ENCODE measurements around the gene LONP1. TPM values are rescaled to one million over a fixed set of nuclear protein-coding genes. Genes with fewer than 3 reads are reported as not detected.
"Not testable (repeated sequence)": the region's sequence is repeated elsewhere in the genome, so short reads cannot be mapped to it uniquely, and the experiment has no call there.

LONP1 gene
- total RNA-seq, 5 donors from 2014 or later (not counting 1 experiment from before 2014, with no cell fraction given): 70.0 to 83.9 (median 81.8) TPM

DNA sequence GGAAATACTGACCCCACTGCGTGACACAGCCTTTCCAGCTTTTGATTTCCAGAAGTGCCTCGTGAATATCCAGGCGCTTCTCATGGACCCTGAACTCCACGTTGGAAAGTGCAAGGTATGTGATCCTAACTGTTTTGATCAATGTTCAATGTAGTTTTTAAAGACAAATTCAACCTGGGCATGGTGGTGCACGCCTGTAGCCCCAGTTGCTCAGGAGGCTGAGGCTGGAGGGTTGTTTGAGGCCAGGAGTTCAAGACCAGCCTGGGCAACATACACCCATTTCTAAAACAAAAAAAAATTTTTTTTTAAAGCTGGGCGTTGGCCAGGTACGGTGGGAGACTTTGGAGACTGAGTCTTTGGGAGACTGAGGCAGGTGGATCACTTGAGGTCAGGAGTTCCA, 31.8 kb upstream of the LONP1 start:
- WGBS (ENCODE audit: insufficient coverage): 85% methylated on average over 6 of the region's 7 CpGs
- no peak overlapping the region for H3K4me3 Mint-ChIP-seq
- no peaks in the 10 kb centered on the region for H3K36me3 ChIP-seq (ENCODE audit: control insufficient read depth in 2 of 2, extremely low read depth in 1 of 2, insufficient read depth in 1 of 2, low read length in 1 of 2)
- H3K36me3 Mint-ChIP-seq: no peaks in the 10 kb centered on the region
- DNase-seq (no peak), ATAC-seq (replicated peaks in 1 of 4) (no peak)
- no peak overlapping the region for H3K4me3 ChIP-seq (ENCODE audit: control insufficient read depth in 1 of 2, extremely low read depth in 1 of 2, low read length in 1 of 2)
- no peak overlapping the region for H3K27ac ChIP-seq (ENCODE audit: low read length)
- no peaks in the 10 kb centered on the region for H3K4me1 Mint-ChIP-seq
- H3K27me3 ChIP-seq (replicated peaks in 1 of 2; ENCODE audit: control insufficient read depth in 2 of 2, extremely low read depth in 1 of 2, insufficient read depth in 2 of 2, low read length in 1 of 2): peaks cover 0 to 31% of the 10 kb centered on the region in 2 experiments
- no peaks in the 10 kb centered on the region for H3K4me1 ChIP-seq (ENCODE audit: control insufficient read depth in 1 of 2, extremely low read depth in 1 of 2, insufficient read depth in 2 of 2, low read length in 2 of 2)
- peaks cover 0 to 3% of the 10 kb centered on the region in 2 donors for H3K27me3 Mint-ChIP-seq
- no peaks in the 10 kb centered on the region for H3K9me3 Mint-ChIP-seq
- H3K9me3 ChIP-seq: no peaks in the 10 kb centered on the region
- ChIA-PET POLR2A (no interaction called here), CTCF (no interaction called here)
- no peak overlapping the region for H3K27ac Mint-ChIP-seq

DNA sequence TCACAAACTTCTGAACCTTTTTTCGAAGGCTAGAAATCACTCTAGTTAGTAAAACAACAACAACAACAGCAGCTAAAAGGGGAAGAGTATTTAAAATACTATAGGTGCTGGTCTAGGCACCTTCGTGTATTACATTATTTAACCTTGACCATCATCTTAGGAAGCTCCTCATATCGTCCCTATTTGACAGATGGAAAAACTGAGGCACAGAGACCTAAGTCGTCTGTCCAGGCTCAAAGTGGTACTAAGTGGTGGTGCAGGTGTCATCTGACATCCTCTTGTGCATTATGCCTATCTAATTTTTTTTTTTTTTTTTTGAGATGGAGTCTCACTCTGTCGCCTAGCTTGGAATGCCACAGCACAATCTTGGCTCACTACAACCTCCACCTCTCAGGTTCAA, 29.6 kb upstream of the LONP1 start:
- H3K9me3 ChIP-seq: no peaks in the 10 kb centered on the region

DNA sequence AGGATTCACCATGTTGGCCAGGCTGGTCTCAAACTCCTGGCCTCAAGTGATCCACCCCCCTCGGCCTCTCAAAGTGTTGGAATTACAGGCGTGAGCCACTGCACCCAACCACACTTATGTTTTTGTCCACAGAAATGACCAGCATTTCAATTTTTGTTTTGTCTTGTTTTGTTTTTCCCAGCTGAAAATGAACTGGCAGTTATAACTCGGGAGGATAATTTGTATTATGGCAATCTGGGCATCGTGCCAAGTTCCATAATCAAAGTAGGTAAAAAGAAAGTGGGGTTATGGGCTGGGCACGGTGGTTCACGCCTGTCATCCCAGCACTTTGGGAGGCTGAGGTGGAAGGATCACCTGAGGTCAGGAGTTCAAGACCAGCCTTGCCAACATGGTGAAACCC, 29.0 kb upstream of the LONP1 start:
- H3K4me1 ChIP-seq (ENCODE audit: control insufficient read depth in 1 of 2, extremely low read depth in 1 of 2, insufficient read depth in 2 of 2, low read length in 2 of 2); ATAC-seq (replicated peaks in 1 of 4); H3K27ac Mint-ChIP-seq; H3K9me3 Mint-ChIP-seq; POLR2A ChIA-PET; H3K9me3 ChIP-seq; H3K27me3 Mint-ChIP-seq; H3K27ac ChIP-seq (ENCODE audit: low read length); DNase-seq; H3K4me1 Mint-ChIP-seq; H3K36me3 ChIP-seq (ENCODE audit: control insufficient read depth in 2 of 2, extremely low read depth in 1 of 2, insufficient read depth in 1 of 2, low read length in 1 of 2); H3K4me3 ChIP-seq (ENCODE audit: control insufficient read depth in 1 of 2, extremely low read depth in 1 of 2, low read length in 1 of 2); H3K4me3 Mint-ChIP-seq; H3K36me3 Mint-ChIP-seq: not testable (repeated sequence)
- peaks cover 0 to 31% of the 10 kb centered on the region in 2 experiments for H3K27me3 ChIP-seq (replicated peaks in 1 of 2; ENCODE audit: control insufficient read depth in 2 of 2, extremely low read depth in 1 of 2, insufficient read depth in 2 of 2, low read length in 1 of 2)
- 52% methylated on average over 4 of the region's 6 CpGs for WGBS (ENCODE audit: insufficient coverage)
- CTCF ChIA-PET: interaction anchor here in 1 of 2 donors (0.6 kb wide), 1 partner anchor 133 kb away, joined by 3 read pairs; no protein-coding TSS in a partner anchor

More for the DNA sequence above, 29.6 kb upstream of the LONP1 start:
- no peak overlapping the region for H3K4me3 Mint-ChIP-seq
- H3K9me3 Mint-ChIP-seq: no peaks in the 10 kb centered on the region
- DNase-seq (no peak), ATAC-seq (replicated peaks in 1 of 4) (no peak)
- H3K27ac Mint-ChIP-seq: no peak overlapping the region
- H3K27ac ChIP-seq (ENCODE audit: low read length): no peak overlapping the region
- H3K36me3 Mint-ChIP-seq: no peaks in the 10 kb centered on the region
- no CpG with 5 or more reads among the region's 5 CpGs for WGBS (ENCODE audit: insufficient coverage)
- peaks cover 0 to 3% of the 10 kb centered on the region in 2 donors for H3K27me3 Mint-ChIP-seq
- peaks cover 0 to 31% of the 10 kb centered on the region in 2 experiments for H3K27me3 ChIP-seq (replicated peaks in 1 of 2; ENCODE audit: control insufficient read depth in 2 of 2, extremely low read depth in 1 of 2, insufficient read depth in 2 of 2, low read length in 1 of 2)
- no peaks in the 10 kb centered on the region for H3K36me3 ChIP-seq (ENCODE audit: control insufficient read depth in 2 of 2, extremely low read depth in 1 of 2, insufficient read depth in 1 of 2, low read length in 1 of 2)
- H3K4me1 ChIP-seq (ENCODE audit: control insufficient read depth in 1 of 2, extremely low read depth in 1 of 2, insufficient read depth in 2 of 2, low read length in 2 of 2): no peaks in the 10 kb centered on the region
- H3K4me1 Mint-ChIP-seq: no peaks in the 10 kb centered on the region
- H3K4me3 ChIP-seq (ENCODE audit: control insufficient read depth in 1 of 2, extremely low read depth in 1 of 2, low read length in 1 of 2): no peak overlapping the region
- ChIA-PET CTCF (no interaction called here), POLR2A (no interaction called here)

DNA sequence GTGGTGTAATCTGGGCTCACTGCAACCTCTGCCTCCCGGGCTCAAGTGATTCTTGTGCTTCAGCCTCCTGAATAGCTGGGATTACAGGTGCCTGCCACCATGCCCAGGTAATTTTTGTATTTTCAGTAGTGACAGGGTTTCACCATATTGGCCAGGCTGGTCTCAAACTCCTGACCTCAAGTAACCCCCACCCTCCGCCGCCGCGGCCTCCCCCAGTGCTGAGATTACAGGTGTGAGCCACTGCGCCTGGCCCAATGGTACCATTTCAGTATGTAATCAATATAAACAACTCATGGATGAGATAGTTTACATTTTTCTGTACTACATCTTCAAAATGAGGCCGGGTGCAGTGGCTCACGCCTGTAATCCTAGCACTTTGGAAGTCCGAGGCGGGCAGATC, 25.1 kb upstream of the LONP1 start:
- H3K36me3 ChIP-seq (ENCODE audit: control insufficient read depth in 2 of 2, extremely low read depth in 1 of 2, insufficient read depth in 1 of 2, low read length in 1 of 2); H3K9me3 ChIP-seq; H3K27ac ChIP-seq (ENCODE audit: low read length); H3K4me1 ChIP-seq (ENCODE audit: control insufficient read depth in 1 of 2, extremely low read depth in 1 of 2, insufficient read depth in 2 of 2, low read length in 2 of 2); H3K9me3 Mint-ChIP-seq; ATAC-seq (replicated peaks in 1 of 4); H3K36me3 Mint-ChIP-seq; DNase-seq; H3K4me1 Mint-ChIP-seq; H3K27ac Mint-ChIP-seq; H3K4me3 Mint-ChIP-seq; H3K27me3 Mint-ChIP-seq; H3K4me3 ChIP-seq (ENCODE audit: control insufficient read depth in 1 of 2, extremely low read depth in 1 of 2, low read length in 1 of 2); CTCF ChIA-PET; POLR2A ChIA-PET: not testable (repeated sequence)
- 100% methylated on average over 1 of the region's 10 CpGs for WGBS (ENCODE audit: insufficient coverage)
- peaks cover 0 to 21% of the 10 kb centered on the region in 2 experiments for H3K27me3 ChIP-seq (replicated peaks in 1 of 2; ENCODE audit: control insufficient read depth in 2 of 2, extremely low read depth in 1 of 2, insufficient read depth in 2 of 2, low read length in 1 of 2)

DNA sequence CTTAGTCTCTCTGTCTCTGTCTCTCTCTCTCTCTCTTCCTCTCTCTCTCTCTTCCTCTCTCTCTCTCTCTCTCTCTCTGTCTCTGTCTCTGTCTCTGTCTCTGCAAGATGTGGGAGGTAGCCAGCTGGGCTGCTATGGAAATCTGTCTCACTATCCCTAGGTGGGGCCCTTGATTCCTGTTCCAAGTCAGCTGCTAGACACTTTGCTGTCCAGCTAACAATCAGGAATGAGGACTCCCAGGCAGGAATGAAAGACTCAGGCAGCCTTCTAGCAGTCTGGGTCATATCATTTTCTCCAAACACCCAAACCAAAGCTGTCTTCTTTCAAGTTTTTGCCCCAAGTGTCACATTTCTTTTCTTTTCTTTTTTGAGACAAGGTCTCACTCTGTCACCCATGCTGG, 23.7 kb upstream of the LONP1 start:
- ATAC-seq (replicated peaks in 1 of 4): no peak
- peaks cover 0 to 16% of the 10 kb centered on the region in 2 experiments for H3K27me3 ChIP-seq (replicated peaks in 1 of 2; ENCODE audit: control insufficient read depth in 2 of 2, extremely low read depth in 1 of 2, insufficient read depth in 2 of 2, low read length in 1 of 2)
- DNase-seq: no peak
- POLR2A ChIA-PET: no interaction called here
- no peak overlapping the region for H3K4me3 Mint-ChIP-seq
- H3K36me3 ChIP-seq (ENCODE audit: control insufficient read depth in 2 of 2, extremely low read depth in 1 of 2, insufficient read depth in 1 of 2, low read length in 1 of 2): no peaks in the 10 kb centered on the region
- H3K4me1 Mint-ChIP-seq: no peaks in the 10 kb centered on the region
- no peaks in the 10 kb centered on the region for H3K36me3 Mint-ChIP-seq
- H3K27ac Mint-ChIP-seq: no peak overlapping the region
- H3K4me1 ChIP-seq (ENCODE audit: control insufficient read depth in 1 of 2, extremely low read depth in 1 of 2, insufficient read depth in 2 of 2, low read length in 2 of 2): no peaks in the 10 kb centered on the region
- no peaks in the 10 kb centered on the region for H3K9me3 ChIP-seq
- no peak overlapping the region for H3K27ac ChIP-seq (ENCODE audit: low read length)
- peaks cover 3 to 6% of the 10 kb centered on the region in 2 donors for H3K27me3 Mint-ChIP-seq
- CTCF ChIA-PET: no interaction called here
- no peaks in the 10 kb centered on the region for H3K9me3 Mint-ChIP-seq
- H3K4me3 ChIP-seq (ENCODE audit: control insufficient read depth in 1 of 2, extremely low read depth in 1 of 2, low read length in 1 of 2): no peak overlapping the region

DNA sequence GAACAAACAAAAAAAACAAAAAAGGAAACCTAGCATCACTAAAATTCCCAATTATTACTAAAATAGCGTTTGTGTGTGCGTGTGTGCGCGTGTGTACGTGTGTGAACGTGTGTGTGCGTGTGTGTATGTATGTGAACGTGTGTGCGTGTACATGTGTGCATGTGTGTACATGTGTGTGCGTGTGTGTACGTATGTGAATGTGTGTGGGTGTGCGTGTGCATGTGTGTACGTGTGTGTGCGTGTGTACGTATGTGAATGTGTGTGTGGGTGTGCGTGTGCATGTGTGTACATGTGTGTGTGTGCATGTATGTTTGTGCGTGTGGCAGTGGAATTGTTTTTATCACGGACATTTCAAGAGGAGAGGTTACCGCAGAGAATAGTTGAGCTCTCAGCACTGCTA, 22.1 kb upstream of the LONP1 start:
- no peaks in the 10 kb centered on the region for H3K9me3 Mint-ChIP-seq
- H3K27ac Mint-ChIP-seq: no peak overlapping the region
- no peaks in the 10 kb centered on the region for H3K36me3 Mint-ChIP-seq
- H3K4me1 Mint-ChIP-seq: no peaks in the 10 kb centered on the region
- 93% methylated on average over 17 of the region's 19 CpGs for WGBS (ENCODE audit: insufficient coverage)
- peaks cover 3 to 4% of the 10 kb centered on the region in 2 donors for H3K27me3 Mint-ChIP-seq
- ATAC-seq (replicated peaks in 1 of 4): no peak
- no peaks in the 10 kb centered on the region for H3K36me3 ChIP-seq (ENCODE audit: control insufficient read depth in 2 of 2, extremely low read depth in 1 of 2, insufficient read depth in 1 of 2, low read length in 1 of 2)
- H3K4me3 ChIP-seq (ENCODE audit: control insufficient read depth in 1 of 2, extremely low read depth in 1 of 2, low read length in 1 of 2): no peak overlapping the region
- ChIA-PET POLR2A (no interaction called here), CTCF (interaction anchor here in 1 of 2 donors (0.6 kb wide), 1 partner anchor 29 kb away, joined by 3 read pairs; no protein-coding TSS in a partner anchor)
- no peaks in the 10 kb centered on the region for H3K4me1 ChIP-seq (ENCODE audit: control insufficient read depth in 1 of 2, extremely low read depth in 1 of 2, insufficient read depth in 2 of 2, low read length in 2 of 2)
- no peak for DNase-seq
- H3K9me3 ChIP-seq: no peaks in the 10 kb centered on the region
- H3K27ac ChIP-seq (ENCODE audit: low read length): no peak overlapping the region
- no peak overlapping the region for H3K4me3 Mint-ChIP-seq
- peaks cover 0 to 6% of the 10 kb centered on the region in 2 experiments for H3K27me3 ChIP-seq (replicated peaks in 1 of 2; ENCODE audit: control insufficient read depth in 2 of 2, extremely low read depth in 1 of 2, insufficient read depth in 2 of 2, low read length in 1 of 2)

DNA sequence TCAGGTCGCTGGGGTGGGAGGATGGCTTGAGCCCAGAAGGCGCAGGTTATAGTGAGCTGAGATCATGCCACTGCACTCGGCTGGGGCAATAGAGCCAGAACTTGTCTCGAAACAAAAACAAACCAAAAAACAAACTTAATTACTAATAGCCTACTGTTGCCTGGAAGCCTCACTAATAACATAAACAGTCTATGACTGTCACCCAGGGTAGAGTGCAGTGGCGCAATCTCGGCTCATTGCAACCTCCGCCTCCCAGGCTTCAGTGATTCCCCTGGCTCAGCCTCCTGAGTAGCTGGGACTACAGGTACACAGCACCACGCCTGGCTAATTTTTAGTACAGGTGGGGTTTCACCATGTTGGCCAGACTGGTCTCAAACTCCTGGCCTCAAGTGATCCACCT, 18.5 kb upstream of the LONP1 start:
- no peak overlapping the region for H3K4me3 Mint-ChIP-seq
- no peak overlapping the region for H3K27ac Mint-ChIP-seq
- no peak for ATAC-seq (replicated peaks in 1 of 4)
- WGBS (ENCODE audit: insufficient coverage): 83% methylated on average over 4 of the region's 8 CpGs
- ChIA-PET POLR2A (no interaction called here), CTCF (no interaction called here)
- no peaks in the 10 kb centered on the region for H3K36me3 Mint-ChIP-seq
- no peaks in the 10 kb centered on the region for H3K9me3 Mint-ChIP-seq
- Histone ChIP-seq H3K4me3 (ENCODE audit: control insufficient read depth in 1 of 2, extremely low read depth in 1 of 2, low read length in 1 of 2) (no peak overlapping the region), H3K27me3 (replicated peaks in 1 of 2; ENCODE audit: control insufficient read depth in 2 of 2, extremely low read depth in 1 of 2, insufficient read depth in 2 of 2, low read length in 1 of 2) (peaks cover 0 to 6% of the 10 kb centered on the region in 2 experiments), H3K27ac (ENCODE audit: low read length) (no peak overlapping the region), H3K9me3 (no peaks in the 10 kb centered on the region), H3K4me1 (ENCODE audit: control insufficient read depth in 1 of 2, extremely low read depth in 1 of 2, insufficient read depth in 2 of 2, low read length in 2 of 2) (no peaks in the 10 kb centered on the region), H3K36me3 (ENCODE audit: control insufficient read depth in 2 of 2, extremely low read depth in 1 of 2, insufficient read depth in 1 of 2, low read length in 1 of 2) (no peaks in the 10 kb centered on the region)
- DNase-seq: no peak
- H3K27me3 Mint-ChIP-seq: peaks cover under 1 to 8% of the 10 kb centered on the region in 2 donors
- H3K4me1 Mint-ChIP-seq: no peaks in the 10 kb centered on the region

All from T-cell (primary cell).